ENCODE results near the gene ELMO1.

ELMO1 gene

GRCh38 chr7:37209195-37209594, 239.5 kb downstream of the ELMO1 start:
- DNase-seq: no peak

GRCh38 chr7:37208528-37208927, 240.1 kb downstream of the ELMO1 start:
- peak; percentile 45 for DNase-seq

GRCh38 chr7:37206192-37206591, 242.5 kb downstream of the ELMO1 start:
- no peak for DNase-seq

GRCh38 chr7:37205451-37205850, 243.2 kb downstream of the ELMO1 start:
- DNase-seq: no peak

- DNase-seq: no peak
Observed at GRCh38 chr7:37201876-37202198, 246.8 kb downstream of the ELMO1 start.

- DNase-seq: peak; percentile 62
Observed at GRCh38 chr7:37201003-37201875, 247.4 kb downstream of the ELMO1 start.

GRCh38 chr7:37198906-37199485, 249.7 kb downstream of the ELMO1 start:
- DNase-seq: peak; percentile 70

GRCh38 chr7:37198041-37198905, 250.4 kb downstream of the ELMO1 start:
- no peak for DNase-seq

GRCh38 chr7:37197108-37197507, 251.6 kb downstream of the ELMO1 start:
- no peak for DNase-seq

GRCh38 chr7:37196676-37197075, 252.0 kb downstream of the ELMO1 start:
- DNase-seq: no peak

- DNase-seq: no peak
Observed at GRCh38 chr7:37195388-37195787, 253.3 kb downstream of the ELMO1 start.

- DNase-seq: no peak
Observed at GRCh38 chr7:37194943-37195342, 253.7 kb downstream of the ELMO1 start.

GRCh38 chr7:37193775-37194135, 254.9 kb downstream of the ELMO1 start:
- DNase-seq: no peak

GRCh38 chr7:37193087-37193774, 255.4 kb downstream of the ELMO1 start:
- no peak for DNase-seq

- no peak for DNase-seq
Observed at GRCh38 chr7:37191797-37192196, 256.9 kb downstream of the ELMO1 start.

GRCh38 chr7:37187179-37187578, 261.5 kb downstream of the ELMO1 start:
- no peak for DNase-seq

- no peak for DNase-seq
Observed at GRCh38 chr7:37186753-37187152, 261.9 kb downstream of the ELMO1 start.

- no peak for DNase-seq
Observed at GRCh38 chr7:37181550-37181932, 267.1 kb downstream of the ELMO1 start.

- no peak for DNase-seq
Observed at GRCh38 chr7:37180828-37181549, 267.7 kb downstream of the ELMO1 start.

GRCh38 chr7:37176079-37176478, 272.6 kb downstream of the ELMO1 start:
- no peak for DNase-seq

- DNase-seq: no peak
Observed at GRCh38 chr7:37174460-37174859, 274.2 kb downstream of the ELMO1 start.

GRCh38 chr7:37173670-37174069, 275.0 kb downstream of the ELMO1 start:
- DNase-seq: no peak

- no peak for DNase-seq
Observed at GRCh38 chr7:37162106-37162505, 286.6 kb downstream of the ELMO1 start.
